BE2C (cell line): ENCODE results near the gene IKBIP.

Experiments used
- DNase-seq: peaks from one replicate; pipeline ENCODE4 v3.0.0-alpha.2; 2020
- H3K27me3 ChIP-seq: fragments of 250-450 bp; sonication (Bioruptor Pico); 2 replicates; pipeline ENCODE4 v1.5.1; 2020; ENCODE audit warnings: mild to moderate bottlenecking
- H3K36me3 ChIP-seq: fragments of 250-450 bp; sonication (Bioruptor Pico); 2 replicates; pipeline ENCODE4 v1.5.1; 2020; ENCODE audit warnings: mild to moderate bottlenecking
- H3K4me1 ChIP-seq: fragments of 250-450 bp; sonication (Bioruptor Pico); 2 replicates; pipeline ENCODE4 v1.5.1; 2020
- H3K4me3 ChIP-seq: 2 replicates; pipeline ENCODE4 v1.5.1; 2011; ENCODE audit warnings: low read depth, low read length
- H3K9me3 ChIP-seq: fragments of 250-450 bp; sonication (Bioruptor Pico); 2 replicates; pipeline ENCODE4 v1.5.1; 2020
- TF ChIP-seq, protein P1 (sequence below): IDR thresholded peaks from 2 replicates; pipeline ENCODE4 v1.5.1; 2012; ENCODE audit warnings: mild to moderate bottlenecking, low read depth, low read length

Gene IKBIP

DNA sequence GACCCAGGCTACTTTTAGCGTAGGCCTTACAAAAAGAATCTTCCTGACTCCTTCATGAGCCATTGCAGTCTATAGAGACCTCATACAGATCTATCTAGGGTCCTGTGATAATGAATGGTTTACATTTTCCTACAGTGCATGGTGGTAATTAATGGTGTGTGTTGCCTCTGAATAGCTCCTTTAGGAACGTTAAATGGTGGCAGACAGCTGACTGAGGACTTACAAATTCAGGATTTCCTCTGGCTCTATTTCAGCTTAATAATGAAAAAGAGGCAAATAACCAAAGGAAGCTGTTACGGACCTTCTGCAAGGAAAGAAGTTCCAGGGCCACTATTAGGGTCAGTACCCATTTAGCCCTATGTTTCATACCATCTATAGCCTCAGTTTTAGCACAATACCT lies 5.1 kb downstream of the IKBIP start:
- H3K4me3 ChIP-seq: no peak overlapping the region
- no peaks in the 10 kb centered on the region for H3K4me1 ChIP-seq
- H3K36me3 ChIP-seq: no peaks in the 10 kb centered on the region
- TF ChIP-seq, protein P1, sequence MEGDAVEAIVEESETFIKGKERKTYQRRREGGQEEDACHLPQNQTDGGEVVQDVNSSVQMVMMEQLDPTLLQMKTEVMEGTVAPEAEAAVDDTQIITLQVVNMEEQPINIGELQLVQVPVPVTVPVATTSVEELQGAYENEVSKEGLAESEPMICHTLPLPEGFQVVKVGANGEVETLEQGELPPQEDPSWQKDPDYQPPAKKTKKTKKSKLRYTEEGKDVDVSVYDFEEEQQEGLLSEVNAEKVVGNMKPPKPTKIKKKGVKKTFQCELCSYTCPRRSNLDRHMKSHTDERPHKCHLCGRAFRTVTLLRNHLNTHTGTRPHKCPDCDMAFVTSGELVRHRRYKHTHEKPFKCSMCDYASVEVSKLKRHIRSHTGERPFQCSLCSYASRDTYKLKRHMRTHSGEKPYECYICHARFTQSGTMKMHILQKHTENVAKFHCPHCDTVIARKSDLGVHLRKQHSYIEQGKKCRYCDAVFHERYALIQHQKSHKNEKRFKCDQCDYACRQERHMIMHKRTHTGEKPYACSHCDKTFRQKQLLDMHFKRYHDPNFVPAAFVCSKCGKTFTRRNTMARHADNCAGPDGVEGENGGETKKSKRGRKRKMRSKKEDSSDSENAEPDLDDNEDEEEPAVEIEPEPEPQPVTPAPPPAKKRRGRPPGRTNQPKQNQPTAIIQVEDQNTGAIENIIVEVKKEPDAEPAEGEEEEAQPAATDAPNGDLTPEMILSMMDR: no peak
- H3K27me3 ChIP-seq: no peaks in the 10 kb centered on the region
- DNase-seq: no peak
- H3K9me3 ChIP-seq: no peaks in the 10 kb centered on the region

DNA sequence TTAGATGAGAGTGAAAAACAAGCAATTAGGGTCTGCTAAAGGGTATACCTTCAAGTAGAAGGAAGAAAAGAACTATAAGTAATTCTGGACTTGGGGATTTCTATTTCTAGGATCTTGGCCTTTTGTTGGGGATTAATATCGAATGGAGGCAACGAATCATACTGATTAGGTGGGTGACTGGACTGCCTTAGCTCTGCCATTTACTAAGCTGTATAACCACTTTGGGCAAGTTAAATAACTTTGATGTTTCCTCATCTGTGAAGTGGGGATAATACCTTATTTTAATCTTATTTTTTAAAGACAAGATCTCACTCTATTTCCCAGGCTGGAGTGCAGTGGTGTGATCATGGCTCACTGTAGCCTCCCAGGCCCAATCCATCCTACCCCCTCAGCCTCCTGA lies 6.6 kb downstream of the IKBIP start:
- H3K4me1 ChIP-seq: no peaks in the 10 kb centered on the region
- DNase-seq: no peak
- TF ChIP-seq, protein P1: no peak
- no peak overlapping the region for H3K4me3 ChIP-seq
- H3K36me3 ChIP-seq: no peaks in the 10 kb centered on the region; the same call in 1 of the 2 replicates
- no peaks in the 10 kb centered on the region for H3K27me3 ChIP-seq
- no peaks in the 10 kb centered on the region for H3K9me3 ChIP-seq

DNA sequence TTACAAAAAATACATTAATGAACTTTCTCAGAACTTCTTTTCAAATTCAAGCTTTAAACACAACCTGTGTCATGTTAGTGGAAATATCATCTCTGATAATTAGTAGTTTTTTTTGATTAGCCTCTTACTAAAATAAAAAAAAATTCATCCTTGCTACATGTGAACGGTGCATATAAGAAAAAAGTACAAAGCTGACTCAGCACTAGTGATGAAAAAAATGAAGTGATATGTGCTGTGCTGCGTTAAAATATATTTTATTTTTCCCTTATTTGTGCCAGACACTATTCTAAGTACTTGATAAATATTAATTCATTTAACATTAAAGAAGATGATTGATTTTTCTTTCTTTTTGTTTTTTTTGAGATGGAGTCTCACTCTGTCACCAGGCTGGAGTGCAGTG lies 7.5 kb downstream of the IKBIP start:
- Histone ChIP-seq H3K4me3 (no peak overlapping the region), H3K27me3 (no peaks in the 10 kb centered on the region), H3K9me3 (no peaks in the 10 kb centered on the region), H3K4me1 (no peaks in the 10 kb centered on the region), H3K36me3 (no peaks in the 10 kb centered on the region; the same call in 1 of the 2 replicates)
- no peak for DNase-seq
- TF ChIP-seq, protein P1: no peak

DNA sequence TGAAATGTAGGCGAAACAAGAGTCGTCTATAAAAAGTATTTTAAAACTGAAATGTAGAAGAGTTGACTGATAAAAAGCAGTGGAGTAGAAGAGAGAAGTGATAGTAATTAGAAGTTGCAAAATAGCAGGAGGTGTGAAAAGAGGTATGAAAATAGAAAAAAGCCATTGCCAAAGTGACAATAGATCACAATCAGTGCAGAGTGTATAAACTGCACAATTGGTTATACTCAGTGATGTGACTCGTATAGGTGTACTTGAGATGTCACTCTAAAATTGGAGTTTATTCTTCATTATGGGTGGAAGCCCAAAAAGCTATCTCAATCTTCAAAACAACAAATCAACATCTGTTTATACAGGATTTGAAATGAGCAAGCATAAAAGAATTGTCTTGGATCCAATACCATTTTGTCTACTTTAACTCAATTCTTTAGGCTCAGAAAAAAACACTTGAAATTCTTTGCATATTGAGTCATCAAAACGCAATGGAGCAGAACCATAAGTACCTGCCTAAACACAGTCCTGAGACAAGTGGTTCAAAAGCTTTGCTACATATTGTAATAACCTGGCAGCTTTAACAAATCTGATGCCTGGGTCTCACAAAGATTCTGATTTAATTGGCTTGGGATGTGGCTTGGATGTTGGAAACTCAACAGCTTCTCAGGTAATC lies 8.8 kb downstream of the IKBIP start:
- Histone ChIP-seq H3K27me3 (no peaks in the 10 kb centered on the region), H3K36me3 (no peaks in the 10 kb centered on the region; the same call in 1 of the 2 replicates), H3K4me1 (no peaks in the 10 kb centered on the region), H3K9me3 (no peaks in the 10 kb centered on the region), H3K4me3 (no peak overlapping the region)
- TF ChIP-seq, protein P1: no peak
- no peak for DNase-seq

DNA sequence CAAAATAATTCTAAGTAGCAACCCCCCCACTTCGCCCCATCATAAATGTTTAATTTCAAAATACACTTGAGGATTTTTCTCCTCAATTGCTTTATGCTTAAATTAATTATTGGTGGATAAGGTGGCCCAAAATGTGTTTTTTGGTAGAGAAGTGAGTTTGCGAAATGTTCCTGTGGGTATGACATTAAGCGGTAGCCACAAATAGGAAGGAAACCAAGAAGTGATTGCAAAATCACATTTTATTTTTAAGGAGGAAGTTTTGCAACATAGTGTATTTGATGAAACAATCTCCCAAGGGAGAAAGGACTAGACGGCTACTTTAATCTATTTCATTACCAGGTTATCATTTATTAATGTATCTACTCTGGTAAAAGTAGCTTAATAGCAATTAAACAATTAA lies 25.6 kb downstream of the IKBIP start:
- no peak for DNase-seq

More for the DNA sequence above, 25.6 kb downstream of the IKBIP start:
- H3K9me3 ChIP-seq: no peaks in the 10 kb centered on the region
- H3K36me3 ChIP-seq: no peaks in the 10 kb centered on the region
- H3K4me3 ChIP-seq: no peak overlapping the region
- H3K4me1 ChIP-seq: no peaks in the 10 kb centered on the region
- no peaks in the 10 kb centered on the region for H3K27me3 ChIP-seq
- TF ChIP-seq, protein P1: no peak
